GM23338 (cell line): ENCODE data around the gene CORO2A.

Experiments
- CREB1 ChIP-seq: fragments of 250-450 bp; sonication (Bioruptor Pico); IDR thresholded peaks from 2 replicates; pipeline ENCODE4 v1.5.0; 2020; ENCODE audit warnings: low read depth, mild to moderate bottlenecking, moderate library complexity
- CTCF ChIP-seq, 2 experiments: fragments of 200-600 bp in 1 of 2; sonication (generic) in 1 of 2; conservative IDR thresholded peaks; 2 replicates each; pipeline versions ENCODE4 v1.5.1 to v1.6.1; 2016 to 2017; ENCODE audit warnings: antibody characterized with exemption in 2 of 2, low read depth in 2 of 2, mild to moderate bottlenecking in 2 of 2, moderate library complexity in 1 of 2
- EZH2 ChIP-seq: fragments of 200-600 bp; sonication (generic); IDR thresholded peaks from one replicate; pipeline ENCODE4 v1.8.0; 2017; ENCODE audit warnings: antibody characterized with exemption, mild to moderate bottlenecking, low read depth; ENCODE audit not compliant: unreplicated experiment
- EZH2phosphoT487 ChIP-seq: fragments of 200-600 bp; sonication (generic); IDR thresholded peaks from one replicate; pipeline ENCODE4 v1.8.1; 2018; ENCODE audit warnings: antibody characterized with exemption; ENCODE audit not compliant: unreplicated experiment
- POLR2AphosphoS5 ChIP-seq: IDR thresholded peaks from 2 replicates; pipeline ENCODE4 v1.6.1; 2016; ENCODE audit warnings: antibody characterized with exemption, low read depth
- REST ChIP-seq: IDR thresholded peaks from one replicate; pipeline ENCODE4 v1.6.1; 2018; ENCODE audit warnings: antibody characterized with exemption; ENCODE audit not compliant: unreplicated experiment

GRCh38 chr9:98193336-98193944 is 1.0 kb upstream of the CORO2A start:
- no peak for TF ChIP-seq CTCF (conservative IDR thresholded peaks at IDR 0.05; ENCODE audit: low read depth in 2 of 2)
- no peak for TF ChIP-seq EZH2
- no peak for TF ChIP-seq POLR2AphosphoS5
- no peak for TF ChIP-seq CREB1 (CRISPR knock-in tag)
- no peak for TF ChIP-seq EZH2phosphoT487
- TF ChIP-seq REST: no peak
